Measurements from ENCODE around the gene ICAM1. TPM values are rescaled to one million over a fixed set of nuclear protein-coding genes. Genes with fewer than 3 reads are reported as not detected.

ICAM1 gene
- total RNA-seq, 2 donors from 2014 or later, result 41.4 to 160 TPM

GRCh38 chr19:10315335-10316214 lies 44.7 kb downstream of the ICAM1 start, which contains the start of gene FDX2:
Gene FDX2 (minus strand): TSS chr19:10316015. CDS start chr19:10315996, 19 bp downstream.
- Histone ChIP-seq H3K27ac (peak within 1 kb of the TSS; percentile 17 to 33), H3K36me3 (peaks cover 23% of the 10 kb centered on the region), H3K4me3 (peak within 1 kb of the TSS; percentile 96), H3K27me3 (replicated peaks; ENCODE audit: insufficient read depth) (no peaks in the 10 kb centered on the region), H3K4me1 (ENCODE audit: control insufficient read depth in 1 of 2, low read depth in 2 of 2) (peaks cover 4 to 10% of the 10 kb centered on the region in 2 donors), H3K9me3 (no peaks in the 10 kb centered on the region)
- TF ChIP-seq CTCF (IDR thresholded peaks at IDR 0.05), result no peak
- ATAC-seq (ENCODE audit: insufficient number of reproducible peaks, low FRiP score, low read depth) (peak; percentile 68), DNase-seq (ENCODE audit: low spot score) (peak; percentile 54)

DNA sequence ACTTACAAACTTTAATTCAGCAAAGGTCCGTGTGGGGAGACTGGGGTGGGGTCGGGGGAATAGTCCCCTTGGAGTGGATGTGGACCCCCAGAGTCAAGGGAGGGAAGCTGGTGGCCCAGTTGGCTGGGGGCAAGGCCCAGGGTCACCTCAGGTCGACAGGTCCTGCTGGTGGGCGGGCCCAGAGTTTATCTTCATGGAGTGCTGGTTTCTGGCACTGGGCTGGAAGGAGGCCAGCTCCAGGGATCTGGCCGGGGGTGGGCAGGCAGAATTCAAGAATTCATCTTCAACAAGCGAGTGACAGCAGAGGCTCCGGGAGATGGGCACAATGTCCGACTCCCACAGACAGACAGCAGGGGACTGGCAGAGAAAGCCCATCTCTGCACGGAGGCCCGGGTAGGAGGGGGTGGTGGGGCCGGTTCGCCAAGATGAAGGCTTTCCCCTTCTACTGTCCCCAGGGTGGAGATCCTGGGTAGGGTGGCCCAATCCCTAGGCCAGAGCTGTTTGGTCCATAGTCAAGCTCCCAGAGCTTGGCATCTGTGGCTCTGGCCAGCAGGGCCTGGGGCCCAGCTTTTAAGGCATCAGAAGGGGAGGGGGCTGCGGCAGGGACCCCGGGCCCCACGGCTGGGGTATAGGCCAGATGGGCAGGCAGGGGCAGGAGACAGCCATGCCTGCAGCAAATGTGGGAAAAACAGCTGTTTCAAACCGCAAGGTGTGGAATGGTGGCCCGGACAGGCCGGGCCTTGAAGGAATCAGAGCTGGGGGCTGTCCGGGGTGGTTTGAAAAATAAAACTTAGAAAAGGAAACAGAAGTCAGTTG lies 45.5 kb downstream of the ICAM1 start:
- no peak for ATAC-seq (ENCODE audit: insufficient number of reproducible peaks, low FRiP score, low read depth)
- Histone ChIP-seq H3K4me3 (peak overlapping the region; percentile 96), H3K27ac (peak overlapping the region in 1 of 2 donors; percentile 17), H3K9me3 (no peaks in the 10 kb centered on the region), H3K36me3 (peaks cover 28% of the 10 kb centered on the region), H3K27me3 (replicated peaks; ENCODE audit: insufficient read depth) (no peaks in the 10 kb centered on the region), H3K4me1 (ENCODE audit: control insufficient read depth in 1 of 2, low read depth in 2 of 2) (peaks cover 4 to 10% of the 10 kb centered on the region in 2 donors)
- DNase-seq (ENCODE audit: low spot score), result no peak
- TF ChIP-seq CTCF (IDR thresholded peaks at IDR 0.05), result no peak

- Histone ChIP-seq H3K9me3 (no peaks in the 10 kb centered on the region), H3K27me3 (replicated peaks; ENCODE audit: insufficient read depth) (no peaks in the 10 kb centered on the region), H3K4me1 (ENCODE audit: control insufficient read depth in 1 of 2, low read depth in 2 of 2) (peaks cover 4 to 10% of the 10 kb centered on the region in 2 donors), H3K27ac (no peak overlapping the region), H3K36me3 (peaks cover 35% of the 10 kb centered on the region), H3K4me3 (no peak overlapping the region)
- TF ChIP-seq CTCF (IDR thresholded peaks at IDR 0.05), result no peak
- DNase-seq (ENCODE audit: low spot score), result no peak
- no peak for ATAC-seq (ENCODE audit: insufficient number of reproducible peaks, low FRiP score, low read depth)
These were observed 46.3 kb downstream of the ICAM1 start for GRCh38 chr19:10317045-10317856.

- Histone ChIP-seq H3K4me3 (no peak overlapping the region), H3K36me3 (peaks cover 42% of the 10 kb centered on the region), H3K4me1 (ENCODE audit: control insufficient read depth in 1 of 2, low read depth in 2 of 2) (peaks cover 4 to 10% of the 10 kb centered on the region in 2 donors), H3K27me3 (replicated peaks; ENCODE audit: insufficient read depth) (no peaks in the 10 kb centered on the region), H3K9me3 (no peaks in the 10 kb centered on the region), H3K27ac (no peak overlapping the region)
- no peak for TF ChIP-seq CTCF (IDR thresholded peaks at IDR 0.05)
- ATAC-seq (ENCODE audit: insufficient number of reproducible peaks, low FRiP score, low read depth) (no peak), DNase-seq (ENCODE audit: low spot score) (no peak)
These were observed 47.0 kb downstream of the ICAM1 start for GRCh38 chr19:10317857-10318462.

Data from thoracic aorta (tissue), 2 donors.